ENCODE data around the gene TBCD.
"Not testable (repeated sequence)": the region's sequence is repeated elsewhere in the genome, so short reads cannot be mapped to it uniquely, and the experiment has no call there.

Gene TBCD

GRCh38 chr17:82960419-82961271 is 208.8 kb downstream of the TBCD start:
- no peak for DNase-seq

GRCh38 chr17:82961366-82962162 is 209.7 kb downstream of the TBCD start:
- no peak for DNase-seq

GRCh38 chr17:82962163-82962720 is 210.4 kb downstream of the TBCD start:
- no peak for DNase-seq

- no peak for DNase-seq
Observed at GRCh38 chr17:82963104-82963950, 211.5 kb downstream of the TBCD start.

GRCh38 chr17:82964451-82964850 is 212.6 kb downstream of the TBCD start:
- not testable (repeated sequence) for DNase-seq

- DNase-seq = no peak
Observed at GRCh38 chr17:82964851-82965341, 213.0 kb downstream of the TBCD start.

GRCh38 chr17:82965371-82965770 is 213.5 kb downstream of the TBCD start:
- no peak for DNase-seq

- DNase-seq = no peak
Observed at GRCh38 chr17:82966415-82966814, 214.6 kb downstream of the TBCD start.

- DNase-seq = no peak
Observed at GRCh38 chr17:82967268-82968032, 215.6 kb downstream of the TBCD start.

GRCh38 chr17:82968033-82968841 is 216.4 kb downstream of the TBCD start:
- DNase-seq = not testable (repeated sequence)

GRCh38 chr17:82970067-82970466 is 218.2 kb downstream of the TBCD start:
- DNase-seq = no peak

- DNase-seq = no peak
Observed at GRCh38 chr17:82970818-82971590, 219.1 kb downstream of the TBCD start.

- DNase-seq = no peak
Observed at GRCh38 chr17:82972836-82973372, 221.0 kb downstream of the TBCD start.

- DNase-seq = no peak
Observed at GRCh38 chr17:82973456-82974135, 221.7 kb downstream of the TBCD start.

GRCh38 chr17:82974136-82974952 is 222.5 kb downstream of the TBCD start:
- no peak for DNase-seq

GRCh38 chr17:82976982-82977488 is 225.2 kb downstream of the TBCD start:
- no peak for DNase-seq

- DNase-seq = no peak
Observed at GRCh38 chr17:82977606-82978005, 225.7 kb downstream of the TBCD start.

- DNase-seq = no peak
Observed at GRCh38 chr17:82978765-82979349, 227.0 kb downstream of the TBCD start.
